Cardiac muscle cell (in vitro differentiated cells and primary cell): ENCODE results near the gene NR2E1. TPM values are rescaled to one million over a fixed set of nuclear protein-coding genes. Genes with fewer than 3 reads are reported as not detected.

Experiments used
- DNase-seq, 2 donors: peaks; one replicate each; pipeline versions ENCODE4 v3.0.0 to v3.0.0-alpha.2; 2010 to 2017; ENCODE audit warnings: low read depth in 1 of 2, low spot score in 1 of 2
- H3K27ac ChIP-seq: fragments of 200-600 bp; sonication (generic); 2 replicates; pipeline ENCODE4 v1.5.1; 2016
- H3K27me3 ChIP-seq: fragments of 200-600 bp; sonication (generic); 2 replicates; pipeline ENCODE4 v1.6.0; 2016; ENCODE audit warnings: control low read depth
- H3K36me3 ChIP-seq: fragments of 200-600 bp; sonication (generic); 2 replicates; pipeline ENCODE4 v1.5.1; 2016; ENCODE audit warnings: control low read depth
- H3K4me1 ChIP-seq: fragments of 200-600 bp; sonication (generic); 2 replicates; pipeline ENCODE4 v1.8.1; 2017; ENCODE audit warnings: low read depth, mild to moderate bottlenecking, mixed run types
- H3K4me3 ChIP-seq: fragments of 200-600 bp; sonication (generic); 2 replicates; pipeline ENCODE4 v1.5.1; 2016; ENCODE audit warnings: mild to moderate bottlenecking
- H3K9me3 ChIP-seq: fragments of 200-600 bp; sonication (generic); 2 replicates; pipeline ENCODE4 v1.5.1; 2017; ENCODE audit warnings: low read depth, mild to moderate bottlenecking, control low read depth
- polyA plus RNA-seq: library from polyadenylated mRNA; unstranded; fragments of >200 nt; fragmentation: Nextera tagmentation; extraction: Ambion mirVana; gene quantifications from 2 replicates; pipeline ENCODE4 v1.2.1, GENCODE V29; 2016
- total RNA-seq: library from RNA; depleted of rRNA; stranded (reverse); fragments of >200 nt; gene quantifications from 2 replicates; pipeline ENCODE4 v1.2.3, GENCODE V29; 2016
- TF ChIP-seq, protein P1 (sequence below): IDR thresholded peaks from 2 replicates; pipeline ENCODE4 v1.5.1; 2012; ENCODE audit warnings: low read depth, mild to moderate bottlenecking, low read length

NR2E1 gene
- total and polyA plus RNA-seq, 2 experiments from 2014 or later, result not detected

- Histone ChIP-seq H3K36me3 (no peaks in the 10 kb centered on the region), H3K4me3 (peak overlapping the region; percentile 13), H3K9me3 (no peaks in the 10 kb centered on the region), H3K27me3 (peaks cover 100% of the 10 kb centered on the region), H3K4me1 (peaks cover 8% of the 10 kb centered on the region), H3K27ac (no peak overlapping the region)
- DNase-seq, result peak in 1 of 2 donors; percentile 13
- TF ChIP-seq, protein P1, sequence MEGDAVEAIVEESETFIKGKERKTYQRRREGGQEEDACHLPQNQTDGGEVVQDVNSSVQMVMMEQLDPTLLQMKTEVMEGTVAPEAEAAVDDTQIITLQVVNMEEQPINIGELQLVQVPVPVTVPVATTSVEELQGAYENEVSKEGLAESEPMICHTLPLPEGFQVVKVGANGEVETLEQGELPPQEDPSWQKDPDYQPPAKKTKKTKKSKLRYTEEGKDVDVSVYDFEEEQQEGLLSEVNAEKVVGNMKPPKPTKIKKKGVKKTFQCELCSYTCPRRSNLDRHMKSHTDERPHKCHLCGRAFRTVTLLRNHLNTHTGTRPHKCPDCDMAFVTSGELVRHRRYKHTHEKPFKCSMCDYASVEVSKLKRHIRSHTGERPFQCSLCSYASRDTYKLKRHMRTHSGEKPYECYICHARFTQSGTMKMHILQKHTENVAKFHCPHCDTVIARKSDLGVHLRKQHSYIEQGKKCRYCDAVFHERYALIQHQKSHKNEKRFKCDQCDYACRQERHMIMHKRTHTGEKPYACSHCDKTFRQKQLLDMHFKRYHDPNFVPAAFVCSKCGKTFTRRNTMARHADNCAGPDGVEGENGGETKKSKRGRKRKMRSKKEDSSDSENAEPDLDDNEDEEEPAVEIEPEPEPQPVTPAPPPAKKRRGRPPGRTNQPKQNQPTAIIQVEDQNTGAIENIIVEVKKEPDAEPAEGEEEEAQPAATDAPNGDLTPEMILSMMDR, result no peak
These were observed 46.7 kb upstream of the NR2E1 start for GRCh38 chr6:108118810-108119768.

DNA sequence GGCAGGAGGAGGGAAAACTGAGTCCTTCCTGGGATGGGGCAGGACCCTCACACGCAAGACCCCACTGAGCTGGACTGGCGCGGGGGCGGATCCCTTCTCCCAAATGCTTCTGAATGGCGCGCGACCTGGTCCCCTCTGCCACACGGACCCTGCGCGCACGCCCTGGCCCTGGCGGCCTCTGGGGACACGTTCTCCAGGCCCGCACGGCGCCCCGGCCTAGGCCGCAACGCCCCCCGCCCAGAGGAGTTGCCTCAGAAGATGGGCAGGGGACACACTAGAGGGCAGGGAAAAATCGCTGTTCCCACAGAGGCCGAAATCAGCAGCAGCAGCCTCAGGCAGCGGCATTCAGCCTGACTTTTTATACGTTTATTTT lies 46.1 kb upstream of the NR2E1 start:
- no peaks in the 10 kb centered on the region for H3K9me3 ChIP-seq
- no peak overlapping the region for H3K4me3 ChIP-seq
- H3K27ac ChIP-seq, result no peak overlapping the region
- H3K27me3 ChIP-seq, result peaks cover 100% of the 10 kb centered on the region
- peak in 1 of 2 donors; percentile 9 for DNase-seq
- H3K36me3 ChIP-seq, result no peaks in the 10 kb centered on the region
- TF ChIP-seq, protein P1, result no peak
- H3K4me1 ChIP-seq, result peaks cover 8% of the 10 kb centered on the region

DNA sequence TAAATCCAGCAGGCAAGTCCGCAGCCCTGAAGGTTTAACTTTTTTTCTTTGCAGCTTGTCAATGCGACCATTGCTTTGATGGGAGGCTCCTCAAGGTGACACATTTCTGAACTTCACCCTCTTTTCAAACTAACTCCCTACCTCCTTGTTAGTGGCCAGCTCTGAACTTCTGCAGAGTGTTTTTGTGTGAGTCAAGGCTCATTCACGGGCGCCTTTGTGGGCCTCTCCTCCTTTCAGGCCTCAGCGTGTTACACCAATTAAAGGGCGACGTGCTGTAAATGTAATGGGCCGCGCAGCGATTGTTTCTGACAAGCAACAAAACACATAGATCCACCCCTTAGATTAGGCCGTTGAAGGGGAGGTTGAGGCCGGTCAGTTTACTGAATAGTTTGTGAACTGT lies 45.5 kb upstream of the NR2E1 start:
- Histone ChIP-seq H3K4me1 (peaks cover 8% of the 10 kb centered on the region), H3K36me3 (no peaks in the 10 kb centered on the region), H3K9me3 (no peaks in the 10 kb centered on the region), H3K4me3 (no peak overlapping the region), H3K27ac (no peak overlapping the region), H3K27me3 (peaks cover 100% of the 10 kb centered on the region)
- TF ChIP-seq, protein P1, result no peak
- DNase-seq, result no peak

GRCh38 chr6:108121612-108122011 lies 44.2 kb upstream of the NR2E1 start:
- H3K27ac ChIP-seq, result no peak overlapping the region
- no peak overlapping the region for H3K4me3 ChIP-seq
- DNase-seq, result no peak
- no peaks in the 10 kb centered on the region for H3K36me3 ChIP-seq
- no peaks in the 10 kb centered on the region for H3K9me3 ChIP-seq
- peaks cover 8% of the 10 kb centered on the region for H3K4me1 ChIP-seq
- H3K27me3 ChIP-seq, result peaks cover 99% of the 10 kb centered on the region
- TF ChIP-seq, protein P1, result no peak

DNA sequence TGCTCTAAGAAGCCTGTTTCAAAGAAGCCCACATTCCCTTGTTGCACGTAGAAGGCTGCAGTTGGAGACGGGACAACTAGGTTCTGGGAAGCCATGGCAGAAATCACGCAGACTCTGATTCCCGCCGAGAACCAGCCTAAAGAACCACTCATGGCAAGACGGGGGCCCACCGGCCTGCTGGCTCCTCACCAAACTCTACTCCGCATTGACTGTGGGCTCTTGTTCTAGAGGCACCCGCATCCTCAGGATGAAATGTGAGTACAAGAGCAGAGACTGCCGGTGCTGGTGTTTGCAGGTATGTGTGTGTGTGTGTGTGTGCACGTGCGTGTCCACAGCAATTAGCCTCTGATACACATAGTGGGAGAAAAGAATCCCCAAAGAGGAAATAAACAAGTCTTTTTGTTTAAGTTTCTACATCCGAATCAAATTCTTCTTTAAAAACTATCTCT lies 42.3 kb upstream of the NR2E1 start:
- H3K4me1 ChIP-seq, result peaks cover 8% of the 10 kb centered on the region
- no peak overlapping the region for H3K4me3 ChIP-seq
- no peak overlapping the region for H3K27ac ChIP-seq
- peak in 1 of 2 donors; percentile 8 for DNase-seq
- H3K36me3 ChIP-seq, result no peaks in the 10 kb centered on the region
- TF ChIP-seq, protein P1, result no peak
- peaks cover 99% of the 10 kb centered on the region for H3K27me3 ChIP-seq
- no peaks in the 10 kb centered on the region for H3K9me3 ChIP-seq
